Measurements from ENCODE around the gene MATN4.
"Not testable (repeated sequence)": the region's sequence is repeated elsewhere in the genome, so short reads cannot be mapped to it uniquely, and the experiment has no call there.

MATN4 gene, protein sequence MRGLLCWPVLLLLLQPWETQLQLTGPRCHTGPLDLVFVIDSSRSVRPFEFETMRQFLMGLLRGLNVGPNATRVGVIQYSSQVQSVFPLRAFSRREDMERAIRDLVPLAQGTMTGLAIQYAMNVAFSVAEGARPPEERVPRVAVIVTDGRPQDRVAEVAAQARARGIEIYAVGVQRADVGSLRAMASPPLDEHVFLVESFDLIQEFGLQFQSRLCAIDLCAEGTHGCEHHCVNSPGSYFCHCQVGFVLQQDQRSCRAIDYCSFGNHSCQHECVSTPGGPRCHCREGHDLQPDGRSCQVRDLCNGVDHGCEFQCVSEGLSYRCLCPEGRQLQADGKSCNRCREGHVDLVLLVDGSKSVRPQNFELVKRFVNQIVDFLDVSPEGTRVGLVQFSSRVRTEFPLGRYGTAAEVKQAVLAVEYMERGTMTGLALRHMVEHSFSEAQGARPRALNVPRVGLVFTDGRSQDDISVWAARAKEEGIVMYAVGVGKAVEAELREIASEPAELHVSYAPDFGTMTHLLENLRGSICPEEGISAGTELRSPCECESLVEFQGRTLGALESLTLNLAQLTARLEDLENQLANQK

DNA sequence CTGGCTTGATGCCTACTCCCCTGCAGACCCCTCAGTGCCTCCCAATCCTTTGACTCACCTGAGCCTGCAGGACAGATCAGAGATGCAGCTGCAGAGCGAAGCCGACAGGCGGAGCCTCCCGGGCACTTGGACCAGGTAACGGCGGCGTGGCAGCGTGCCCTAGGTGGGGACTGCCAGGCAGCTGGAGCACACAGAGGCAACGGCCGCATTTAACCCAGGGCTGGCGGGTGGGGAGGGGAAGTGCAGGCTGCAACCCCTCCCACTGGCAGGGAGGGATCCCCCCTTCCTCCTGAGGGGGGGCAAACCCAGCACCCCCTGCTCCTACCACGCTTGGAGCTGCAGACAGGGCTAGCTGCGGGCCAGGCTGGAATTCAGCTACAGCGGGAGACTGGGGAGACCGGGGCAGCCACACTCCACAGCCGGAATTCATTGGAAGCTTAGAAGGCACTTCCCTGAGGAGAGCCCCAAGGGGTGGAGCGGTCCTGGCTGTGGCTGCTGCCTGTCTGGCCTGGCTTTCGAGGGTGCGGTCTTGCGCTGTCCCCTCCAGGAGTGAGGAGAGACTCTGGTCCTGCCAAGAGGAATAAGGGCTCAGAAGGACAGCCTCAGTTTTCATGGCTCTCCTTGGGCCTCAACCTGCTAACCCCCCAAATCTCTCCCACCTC lies at the start of gene MATN4:
Gene MATN4, minus strand, starts transcription at position 183 of the 662 bp plus-strand sequence. CDS start 2,717 bp downstream, outside the sequence.
- DNase-seq, result no peak

DNA sequence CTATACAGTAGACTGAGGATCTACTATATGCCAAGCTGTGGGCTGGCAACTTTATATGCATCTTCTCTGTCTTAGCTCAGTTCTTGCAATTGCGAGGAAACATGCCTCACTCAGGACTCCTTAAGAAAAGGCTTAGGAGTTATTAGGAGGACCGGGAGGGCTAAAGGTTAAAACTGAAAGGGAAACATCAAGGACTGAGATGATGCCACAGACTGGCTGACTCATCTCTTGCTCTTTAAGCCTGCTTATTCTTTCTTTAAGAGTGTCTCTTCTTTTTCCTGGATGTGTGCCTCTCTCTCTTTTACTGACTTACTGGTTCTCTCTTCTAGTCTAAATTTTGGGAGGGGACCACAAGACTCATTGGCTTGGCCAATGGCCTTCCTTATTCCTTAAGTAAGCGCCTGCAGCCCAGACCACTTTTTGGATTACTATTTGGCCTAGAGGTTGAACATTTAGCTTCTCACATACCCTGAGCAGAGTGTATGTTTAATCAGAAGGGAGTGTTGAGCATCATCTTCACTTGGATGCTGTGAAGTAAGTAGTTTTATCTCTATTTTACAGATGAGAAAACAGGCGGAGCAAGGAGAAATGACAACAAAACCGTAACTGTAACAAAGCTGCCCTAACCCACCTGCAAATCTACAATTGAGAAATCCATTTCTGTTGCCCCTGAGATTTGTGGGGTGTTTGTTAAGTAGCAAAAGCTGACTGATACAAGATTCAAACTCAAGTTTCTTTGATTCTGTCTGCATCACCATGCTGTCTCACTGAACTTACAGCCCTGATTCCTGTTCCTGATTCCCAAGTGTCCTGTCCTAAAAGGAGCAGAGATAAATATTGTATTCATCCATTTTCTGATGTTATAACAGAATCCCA lies 47.3 kb upstream of the MATN4 start:
- no peak for DNase-seq

DNA sequence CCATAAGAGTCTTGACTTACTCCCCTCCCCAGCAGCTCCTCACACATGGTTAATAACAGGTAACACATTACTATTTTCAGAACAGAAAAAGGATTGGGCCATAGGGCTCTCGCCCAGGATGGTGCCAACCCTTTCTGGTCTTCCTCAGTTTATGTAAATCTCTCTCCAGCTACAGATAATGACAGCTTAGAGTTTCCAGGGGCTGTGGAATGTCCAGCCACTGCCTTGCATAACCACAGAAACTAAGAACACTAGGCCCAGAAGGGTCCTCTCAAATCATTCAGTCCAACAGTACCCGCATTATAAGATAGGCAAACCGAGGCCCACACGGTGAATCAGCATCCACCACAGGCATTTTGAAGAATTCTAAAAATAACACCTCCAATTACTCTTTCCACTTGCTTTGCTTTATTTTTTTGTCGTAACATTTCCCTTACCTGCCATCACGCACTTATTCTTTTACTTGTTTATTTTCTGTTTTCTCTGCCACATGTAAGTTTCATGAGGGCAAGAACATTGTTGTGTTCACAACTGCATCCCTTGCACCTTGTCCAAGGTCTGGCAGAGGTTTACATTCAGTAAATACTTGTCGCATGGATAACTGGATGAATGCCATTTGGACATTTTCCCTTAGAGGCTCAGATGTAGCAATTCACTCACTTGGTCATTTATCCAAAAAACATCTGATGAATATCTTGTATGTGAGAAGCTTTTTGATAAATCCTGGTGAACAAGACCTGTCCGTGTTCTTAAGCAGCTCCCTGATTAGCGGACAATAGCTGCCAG lies 46.5 kb upstream of the MATN4 start:
- no peak for DNase-seq

DNA sequence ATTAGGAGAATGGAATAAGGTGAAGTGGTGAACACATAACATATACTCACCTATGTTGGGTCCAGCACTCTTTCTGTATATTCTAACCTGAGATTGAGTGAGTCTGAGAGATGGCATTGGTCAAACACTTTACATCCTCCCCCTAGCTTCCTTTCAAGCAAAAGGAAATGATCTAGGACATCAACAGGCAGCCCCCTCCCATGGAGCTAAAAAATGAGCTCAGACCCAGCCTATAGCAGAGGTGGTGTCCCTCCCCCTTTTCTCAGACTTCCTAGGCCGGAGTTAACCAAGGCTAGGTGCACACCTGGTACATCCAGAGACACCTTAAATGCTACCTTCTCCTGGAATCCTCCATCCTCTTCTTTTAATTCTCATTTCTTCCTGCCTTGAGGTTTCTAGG lies 45.6 kb upstream of the MATN4 start:
- no peak for DNase-seq

DNA sequence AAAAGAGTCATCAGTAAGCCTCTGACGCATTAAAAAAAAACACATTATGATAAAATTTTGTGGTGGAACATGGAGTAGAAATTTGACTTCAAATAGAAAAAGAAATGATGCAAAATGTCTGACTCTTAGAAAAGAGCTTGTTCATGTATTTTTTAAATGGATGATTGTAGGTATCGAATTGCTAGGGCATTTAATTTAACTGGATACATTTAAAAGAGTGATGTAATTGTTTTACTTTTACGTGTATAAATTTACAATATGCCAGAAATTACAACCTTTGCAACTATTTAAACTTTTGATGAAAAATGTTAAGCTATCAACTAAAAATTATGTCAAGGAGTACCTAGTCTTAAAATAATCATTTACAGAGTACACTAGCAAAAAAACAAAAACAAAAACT lies 44.6 kb upstream of the MATN4 start:
- DNase-seq, result no peak

DNA sequence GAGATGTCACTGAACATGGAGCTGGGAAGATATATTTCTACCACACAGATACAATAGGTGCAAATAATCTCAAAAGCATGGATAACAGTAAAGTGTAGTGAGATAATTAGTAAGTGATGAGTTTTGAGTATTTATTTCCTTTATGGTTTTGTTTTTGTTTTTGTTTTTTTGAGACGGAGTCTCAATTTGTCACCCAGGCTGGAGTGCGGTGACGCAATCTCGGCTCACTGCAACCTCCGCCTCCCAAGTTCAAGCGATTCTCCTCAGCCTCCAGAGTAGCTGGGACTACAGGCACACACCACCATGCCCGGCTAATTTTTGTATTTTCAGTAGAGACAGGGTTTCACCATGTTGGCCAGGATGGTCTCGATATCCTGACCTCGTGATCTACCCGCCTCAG lies 42.7 kb upstream of the MATN4 start:
- not testable (repeated sequence) for DNase-seq

DNA sequence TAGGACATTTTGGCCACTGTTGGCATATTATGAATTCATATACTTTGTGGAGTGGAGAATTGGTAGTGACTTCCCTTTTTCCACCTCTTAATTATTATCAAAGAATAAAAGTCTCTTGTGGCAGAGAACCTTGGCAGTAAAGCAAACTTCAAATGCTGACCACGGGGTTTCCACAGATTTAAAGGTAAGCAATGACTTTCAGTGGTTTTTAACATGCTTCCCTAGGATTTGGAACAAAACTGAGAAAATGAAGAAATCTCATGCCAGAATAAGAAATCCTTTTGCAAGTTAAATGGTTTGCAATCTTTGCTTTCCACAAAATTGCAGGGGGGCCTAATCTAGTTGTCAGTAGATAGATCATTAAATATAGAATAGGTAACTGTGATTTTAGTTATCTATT lies 42.1 kb upstream of the MATN4 start:
- no peak for DNase-seq

DNA sequence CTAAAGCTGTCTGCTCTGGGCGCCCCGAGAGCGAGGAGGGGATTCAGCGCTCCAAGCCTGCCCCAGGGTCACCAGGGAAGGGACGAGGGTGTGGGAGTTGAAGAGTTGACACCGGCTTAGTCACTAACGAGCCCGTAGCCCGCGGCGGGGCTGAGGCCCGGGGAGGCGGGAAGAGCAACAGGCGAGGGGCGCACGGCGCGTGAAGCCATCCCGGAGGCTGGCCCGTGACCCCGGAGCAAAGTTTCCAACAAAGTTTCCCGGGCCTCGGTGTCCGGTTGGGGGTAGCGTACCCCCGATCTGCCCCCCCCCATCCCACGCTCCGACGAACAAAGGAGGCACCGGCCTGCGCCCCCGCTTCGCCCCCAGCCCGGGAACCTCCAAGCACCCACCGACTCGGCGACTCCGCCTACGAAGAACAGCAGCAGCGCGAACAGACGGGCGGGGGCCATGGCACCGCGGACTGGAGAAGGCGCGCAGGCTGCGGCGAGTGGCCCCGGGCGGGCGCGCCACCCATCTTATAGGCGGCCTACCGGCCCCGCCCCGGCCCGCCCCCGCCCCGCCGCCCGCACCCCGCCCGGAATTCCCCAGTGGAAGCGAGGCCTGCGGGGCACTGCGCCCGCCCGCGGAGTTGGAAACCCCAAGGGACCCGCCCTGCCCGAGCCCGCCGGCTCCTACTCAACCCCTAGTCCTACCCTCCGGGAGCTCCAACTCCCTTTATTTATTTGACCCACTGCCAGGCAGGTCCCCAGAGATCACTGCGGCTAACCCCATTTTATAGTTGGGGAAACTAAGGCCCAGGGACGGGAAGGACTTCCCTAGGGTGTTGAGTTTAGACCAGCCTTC lies 40.1 kb upstream of the MATN4 start, which contains the start of gene SDC4:
Gene SDC4, minus strand, starts transcription at position 489 of the 843 bp plus-strand sequence. Its CDS starts 40 bp downstream, at position 449.
- peak; percentile 50 for DNase-seq

DNA sequence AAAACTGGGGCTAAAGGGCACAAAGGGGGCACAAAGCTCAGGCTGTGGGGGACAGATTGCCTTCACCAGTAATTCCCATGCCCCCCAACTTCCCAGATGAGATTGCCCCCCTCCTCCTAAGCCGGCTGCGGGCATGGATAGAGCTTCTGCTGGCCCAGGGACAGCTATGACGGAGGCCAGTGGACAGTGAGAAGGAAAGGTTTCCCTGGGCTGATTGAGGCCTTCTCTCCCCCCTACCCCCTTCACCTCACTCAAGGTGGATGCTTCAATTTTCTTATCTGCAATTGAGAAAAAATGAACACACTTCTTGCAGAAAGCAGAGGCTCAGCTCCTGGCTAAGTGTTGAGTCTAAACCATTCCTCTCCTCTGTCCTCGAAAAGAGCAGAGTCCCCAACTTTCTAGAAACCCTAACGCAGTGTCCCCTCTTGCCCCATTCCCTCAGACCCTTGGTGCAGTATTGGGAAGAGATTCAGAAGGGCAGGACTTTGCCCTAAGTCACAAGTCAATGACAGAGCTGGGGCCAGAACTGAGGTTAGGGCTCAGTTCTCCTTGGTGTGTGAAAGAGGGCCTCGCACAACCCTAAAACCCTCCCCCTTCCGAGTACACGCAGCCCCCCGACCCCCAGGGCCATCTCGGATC lies 39.3 kb upstream of the MATN4 start:
- DNase-seq, result no peak

DNA sequence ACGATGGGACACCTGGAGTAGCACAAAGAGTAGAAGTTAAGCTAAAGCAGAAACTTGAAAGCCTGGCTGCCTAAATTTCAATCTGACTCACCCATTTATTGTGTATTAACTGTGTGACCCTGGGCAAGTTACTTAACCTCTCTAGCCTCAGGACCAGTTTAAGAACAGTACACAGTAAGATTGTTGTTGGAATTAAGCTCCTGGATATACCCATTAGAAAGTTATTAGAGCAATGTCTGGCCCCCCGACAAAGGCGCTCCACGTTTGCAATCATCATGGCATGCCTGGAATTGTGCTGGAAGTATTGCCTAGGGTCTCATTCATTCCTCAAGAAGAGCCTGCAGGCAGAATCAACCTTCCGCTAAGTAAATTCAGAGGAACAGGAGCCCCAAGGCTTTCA lies 38.8 kb upstream of the MATN4 start:
- no peak for DNase-seq

DNA sequence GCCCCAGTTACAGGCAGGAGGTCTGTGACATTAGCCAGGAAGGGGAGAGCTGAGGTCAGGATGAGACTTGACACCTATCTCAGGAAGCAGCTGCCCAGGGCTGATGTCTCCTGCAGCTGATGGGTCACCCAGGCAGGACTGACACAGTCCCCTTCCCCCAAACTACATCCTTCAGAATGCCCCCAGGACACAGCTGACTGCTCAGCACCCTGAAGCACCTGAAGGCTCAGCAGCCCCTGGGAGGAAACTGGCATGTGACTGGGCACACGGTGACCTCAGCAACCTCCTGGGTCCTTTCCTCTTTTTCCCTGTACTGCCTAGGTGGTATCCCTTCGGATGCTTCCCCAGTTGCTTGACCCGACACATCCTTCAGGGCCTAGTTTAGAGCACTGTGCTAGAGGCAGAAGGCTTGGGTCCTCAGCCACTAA lies 38.2 kb upstream of the MATN4 start:
- DNase-seq, result no peak

DNA sequence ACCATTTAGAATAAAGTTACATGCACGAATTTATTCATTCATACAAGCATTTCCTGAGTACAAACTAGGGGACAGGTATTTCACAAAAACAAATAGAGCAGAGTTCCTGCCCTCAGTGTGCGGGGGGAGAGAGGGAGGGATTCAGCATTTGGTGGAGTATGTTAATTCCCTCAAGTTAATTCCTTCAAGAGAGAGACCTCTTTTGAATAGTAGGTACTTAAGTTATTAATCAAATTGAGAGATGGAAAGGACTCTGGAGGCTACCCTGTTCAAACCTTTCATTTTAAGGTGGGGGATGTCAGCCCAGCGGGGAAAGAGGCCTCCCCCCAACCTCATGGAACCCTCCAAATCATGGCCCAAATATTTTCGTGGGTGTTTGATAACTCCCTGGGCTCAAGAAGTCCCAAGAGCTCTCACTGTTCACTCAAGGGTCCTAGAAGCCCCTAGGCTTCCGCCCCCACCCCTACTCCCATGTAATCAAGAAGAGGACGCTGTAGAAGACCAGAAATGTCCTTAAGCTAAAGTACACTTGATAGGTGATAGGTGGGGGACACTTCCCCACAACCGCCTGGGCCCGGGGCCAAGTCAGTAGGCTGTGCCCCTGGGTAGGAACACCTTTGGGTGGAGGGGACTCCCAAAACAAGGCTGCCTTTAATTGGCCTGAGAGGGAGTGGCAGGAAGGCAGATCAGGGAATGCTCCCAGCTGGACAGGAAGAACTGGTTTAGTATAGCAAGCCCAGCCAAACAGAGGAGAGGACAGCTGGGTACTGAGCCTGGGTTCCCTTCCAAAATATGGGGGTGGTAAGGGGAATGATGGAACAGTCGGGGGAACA lies 37.2 kb upstream of the MATN4 start:
- no peak for DNase-seq

DNA sequence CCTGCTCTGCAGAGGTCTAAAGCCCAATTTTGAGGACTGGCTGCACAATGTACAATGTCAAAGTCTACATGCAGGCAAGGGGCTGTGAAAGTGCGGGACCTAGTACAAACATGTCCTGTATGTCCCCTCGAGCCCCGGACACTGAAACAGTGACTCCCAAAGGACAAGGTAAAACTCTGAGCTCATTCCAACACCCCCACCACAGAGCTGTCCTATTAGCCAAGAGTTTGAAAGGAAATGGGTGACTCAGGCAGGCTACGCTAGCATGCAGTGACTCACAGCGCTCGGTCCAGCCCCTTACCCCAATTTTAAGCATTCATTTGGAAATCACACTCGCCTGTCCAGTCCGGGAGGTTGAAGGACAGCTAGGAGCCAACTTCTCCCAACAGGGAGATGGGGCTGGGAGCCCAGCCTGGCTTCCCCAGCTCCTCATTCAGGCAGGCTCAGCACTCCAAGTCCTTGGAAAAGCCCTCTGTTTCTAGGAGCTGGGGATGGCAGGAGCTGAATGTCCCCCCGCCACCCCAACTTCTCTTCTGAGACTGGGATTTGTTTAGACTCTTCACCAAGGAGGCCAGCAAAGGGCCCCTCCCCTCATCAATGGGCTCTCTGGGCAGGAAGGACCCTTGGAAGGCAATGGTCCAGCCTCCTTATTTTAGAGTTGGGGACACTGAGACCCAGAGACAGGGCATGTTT lies 36.2 kb upstream of the MATN4 start:
- DNase-seq, result peak; percentile 46

DNA sequence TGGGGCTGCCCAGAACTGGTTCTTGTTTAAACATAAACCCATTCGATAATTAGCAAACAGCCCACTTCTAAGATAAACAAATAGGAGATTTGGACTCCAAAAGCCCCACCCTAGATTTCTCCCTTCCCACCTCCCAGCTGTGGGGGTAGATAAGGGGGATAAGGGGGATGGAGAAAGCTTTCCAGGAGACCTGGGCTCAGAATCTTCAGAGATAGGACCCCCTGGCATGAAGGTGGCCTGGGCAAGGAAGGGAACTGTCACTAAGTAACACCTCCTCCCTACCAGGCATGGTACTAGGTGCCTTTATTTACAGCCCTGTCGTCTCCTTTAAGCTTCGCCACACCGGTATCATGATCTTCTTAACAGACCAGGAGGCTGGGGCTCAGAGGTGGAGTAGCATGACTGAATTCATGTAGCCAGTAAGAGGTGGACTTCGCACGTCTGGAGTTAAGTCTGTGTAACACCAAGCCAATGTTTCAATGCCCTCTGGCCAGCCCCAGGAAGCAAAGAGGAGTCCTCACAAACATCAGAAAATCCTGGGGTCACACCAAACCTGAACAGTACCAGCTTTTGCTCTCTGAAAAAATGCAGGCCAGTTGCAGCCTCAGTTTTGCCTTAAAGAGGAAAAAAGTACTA lies 35.6 kb upstream of the MATN4 start:
- no peak for DNase-seq

DNA sequence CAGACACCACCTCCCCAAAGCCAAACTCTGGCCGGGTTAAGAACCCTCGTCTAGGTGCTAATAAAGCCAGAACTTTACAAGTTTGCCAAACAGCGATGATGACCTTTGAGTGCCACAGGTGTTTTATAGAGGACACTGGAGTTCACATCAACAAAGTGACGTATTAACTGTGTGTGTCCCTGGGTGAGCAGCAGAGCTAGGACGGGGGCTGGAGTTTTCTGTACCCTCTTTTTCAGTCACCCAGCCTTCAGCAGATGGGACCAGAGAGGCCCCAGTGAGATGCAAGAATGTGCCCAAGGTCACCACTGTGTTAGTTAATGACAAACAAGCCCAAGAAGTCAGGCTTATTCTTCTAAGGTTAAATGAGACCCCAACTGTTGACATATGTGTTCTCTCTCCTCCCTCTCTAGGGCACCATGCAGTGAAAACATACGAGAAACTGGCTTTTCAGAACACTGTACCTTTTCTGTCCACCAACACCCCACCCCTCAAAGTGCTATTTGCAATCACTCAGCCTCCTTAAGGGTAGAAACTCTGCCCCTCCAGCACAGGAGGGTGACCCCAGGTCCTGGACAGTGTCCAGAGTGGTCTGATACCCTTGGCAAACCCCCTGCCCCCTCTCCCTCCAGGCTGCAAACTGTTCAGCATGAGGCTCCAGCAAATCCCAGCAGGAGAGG lies 34.9 kb upstream of the MATN4 start:
- no peak for DNase-seq

DNA sequence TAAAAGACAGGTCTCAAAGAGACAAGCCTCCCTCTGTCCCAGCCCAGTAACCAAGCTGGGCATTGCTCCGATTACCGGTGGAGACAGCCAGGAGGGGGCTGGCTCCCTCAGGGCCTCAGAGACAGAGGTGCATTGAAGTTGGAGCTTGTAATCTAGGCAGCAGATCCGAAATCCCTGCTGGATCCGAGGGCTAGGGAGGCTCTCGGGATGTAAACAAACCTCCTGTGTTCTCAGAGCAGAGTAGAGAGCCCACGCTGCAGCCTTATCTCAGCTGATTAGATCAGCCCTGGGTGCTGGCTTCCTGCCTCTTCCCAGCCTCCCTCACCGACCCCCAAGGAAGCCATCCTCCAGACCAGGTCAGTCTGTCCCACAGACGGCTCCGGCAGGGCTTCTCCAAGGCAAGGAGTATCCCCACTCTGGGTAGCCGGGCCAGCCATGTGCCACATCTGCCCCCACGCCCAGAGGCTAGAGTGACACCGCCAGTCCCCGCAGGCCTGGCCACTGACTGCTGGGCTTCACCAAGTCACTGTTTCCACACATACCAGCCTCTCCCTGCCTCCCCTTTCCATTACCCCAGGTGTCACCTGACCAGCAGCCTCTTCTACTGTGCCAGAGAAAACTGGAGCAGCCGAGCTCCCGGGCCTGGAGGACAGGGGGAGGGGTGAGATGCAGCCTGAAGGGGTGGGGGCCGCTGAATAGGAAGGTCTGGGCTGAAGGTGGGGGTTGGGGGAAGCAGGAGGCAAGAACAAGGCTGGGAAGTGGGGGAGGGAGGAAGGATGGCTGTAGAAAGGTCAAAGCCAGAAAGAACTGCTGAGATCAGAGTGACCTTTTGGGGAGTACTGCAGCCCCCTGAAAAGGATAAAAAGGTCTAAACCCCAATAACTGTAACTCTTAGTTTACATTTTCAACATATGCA lies 34.1 kb upstream of the MATN4 start:
- no peak for DNase-seq

DNA sequence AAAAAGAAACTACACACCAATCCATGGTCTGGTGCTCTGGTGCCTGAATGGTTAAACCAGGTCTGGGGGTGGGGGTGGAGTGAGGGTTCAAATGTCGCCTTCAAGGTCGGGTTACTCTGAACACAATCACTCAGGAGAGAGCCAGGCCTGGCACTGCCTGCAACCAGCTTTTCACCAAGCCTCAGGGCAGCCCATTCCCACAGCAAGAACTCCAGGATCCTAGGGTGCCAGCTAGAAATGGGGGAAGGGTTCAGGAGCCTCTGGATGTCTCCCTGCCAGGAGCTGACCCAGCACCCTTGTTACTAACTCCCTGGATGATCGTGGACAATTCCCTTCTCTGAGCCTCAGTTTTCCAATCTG lies 33.5 kb upstream of the MATN4 start:
- no peak for DNase-seq

All from CD4-positive, alpha-beta T cell treated with Interferon gamma for 1 hour (primary cell).